Testis (tissue), 3 donors: ENCODE measurements around the gene HCFC1R1. TPM values are rescaled to one million over a fixed set of nuclear protein-coding genes. Genes with fewer than 3 reads are reported as not detected.

Experiments used
- DNase-seq: peaks from one replicate; pipeline ENCODE4 v3.0.0-alpha.2; 2019
- H3K27ac ChIP-seq, 2 donors: fragments of 200-600 bp; sonication (generic); one replicate each; pipeline ENCODE4 v1.5.1; 2019
- H3K27me3 ChIP-seq: fragments of 200-600 bp; sonication (generic); one replicate; pipeline ENCODE4 v1.5.1; 2019
- H3K36me3 ChIP-seq: fragments of 200-600 bp; sonication (generic); one replicate; pipeline ENCODE4 v1.5.1; 2017; ENCODE audit warnings: low read depth; ENCODE audit errors: missing control alignments
- H3K4me1 ChIP-seq: fragments of 200-600 bp; sonication (generic); one replicate; pipeline ENCODE4 v1.5.1; 2019
- H3K4me3 ChIP-seq, 2 donors: fragments of 200-600 bp; sonication (generic); one replicate each; pipeline ENCODE4 v1.5.1; 2017 to 2019
- H3K9me3 ChIP-seq: fragments of 200-600 bp; sonication (generic); one replicate; pipeline ENCODE4 v1.5.1; 2017
- CTCF ChIP-seq, 3 experiments: fragments of 450-650 bp in 2 of 3; fragments of 200-600 bp in 1 of 3; sonication (generic) in 1 of 3; IDR thresholded peaks; one replicate each; pipeline ENCODE4 v1.5.1; 2016 to 2019; ENCODE audit warnings: antibody characterized with exemption in 3 of 3, mild to moderate bottlenecking in 2 of 3, moderate library complexity in 1 of 3
- POLR2A ChIP-seq: fragments of 450-650 bp; IDR thresholded peaks from one replicate; pipeline ENCODE4 v1.6.1; 2017; ENCODE audit warnings: antibody characterized with exemption, mild to moderate bottlenecking, moderate library complexity
- WGBS, 2 donors: methylation state at CpG; one replicate each; pipeline ENCODE4 v1.1.5; 2018; 5-methylcytosine and 5-hydroxymethylcytosine counted together
- intact Hi-C: fragments of 100-400 bp; cut with DNase I; formaldehyde crosslinking; loops from one replicate; pipeline ENCODE4 v1.15.1; 2023; ENCODE audit warnings: low total_unique reads
- polyA plus RNA-seq: library from polyadenylated mRNA; stranded (reverse); fragments of 350-450 nt; fragmentation: Illumina TruSeq; extraction: RNeasy Lipid Tissue Mini Kit (QIAGEN cat#74804); gene quantifications from one replicate; pipeline ENCODE4 v1.2.3, GENCODE V29; 2014; ENCODE audit warnings: low read depth, low replicate concordance; ENCODE audit not compliant: insufficient read depth
- total RNA-seq, 2 donors: library from RNA; depleted of rRNA; stranded (reverse); fragments of >200 nt; gene quantifications; one replicate each; pipeline ENCODE4 v1.2.3, GENCODE V29; 2016

HCFC1R1 gene
- total and polyA plus RNA-seq, 3 donors from 2014 or later = 30.2 to 94.5 (median 39.4) TPM

GRCh38 chr16:3017794-3018506 lies 5.8 kb downstream of the HCFC1R1 start, which contains the start of gene CLDN6:
TSS of gene CLDN6 (minus strand) at chr16:3018183. CDS start at chr16:3016021, 2,162 bp downstream.
- no peak within 1 kb of the TSS for H3K27ac ChIP-seq
- no peak for TF ChIP-seq POLR2A
- peak in 1 of 3 experiments; percentile 11 for TF ChIP-seq CTCF (IDR thresholded peaks at IDR 0.05)
- peaks cover 28% of the 10 kb centered on the region for H3K4me1 ChIP-seq
- 5 to 10% methylated on average over 10 to 45 of the region's 52 CpGs for WGBS, 2 donors
- no peaks in the 10 kb centered on the region for H3K36me3 ChIP-seq
- intact Hi-C loops = no loop called here
- DNase-seq = no peak
- H3K27me3 ChIP-seq = no peaks in the 10 kb centered on the region
- no peaks in the 10 kb centered on the region for H3K9me3 ChIP-seq
- peak within 1 kb of the TSS; percentile 9 to 43 for H3K4me3 ChIP-seq

- WGBS, 2 donors = 46 to 58% methylated on average over 8 to 20 of the region's 20 CpGs
- no peaks in the 10 kb centered on the region for H3K27me3 ChIP-seq
- no peak for TF ChIP-seq CTCF (IDR thresholded peaks at IDR 0.05)
- TF ChIP-seq POLR2A = no peak
Observed at GRCh38 chr16:3017344-3017743, 6.4 kb downstream of the HCFC1R1 start.

GRCh38 chr16:3015865-3016521 lies 7.7 kb downstream of the HCFC1R1 start:
- Histone ChIP-seq H3K27ac (no peak overlapping the region), H3K27me3 (no peaks in the 10 kb centered on the region), H3K36me3 (no peaks in the 10 kb centered on the region), H3K9me3 (no peaks in the 10 kb centered on the region), H3K4me3 (no peak overlapping the region), H3K4me1 (peaks cover 10% of the 10 kb centered on the region)
- intact Hi-C loops = no loop called here
- TF ChIP-seq POLR2A (no peak), CTCF (IDR thresholded peaks at IDR 0.05) (no peak)
- WGBS, 2 donors = 86 to 90% methylated on average over 12 to 13 of the region's 13 CpGs
- DNase-seq = no peak

More at GRCh38 chr16:3017344-3017743, 6.4 kb downstream of the HCFC1R1 start:
- intact Hi-C loops = no loop called here
- Histone ChIP-seq H3K36me3 (no peaks in the 10 kb centered on the region), H3K9me3 (no peaks in the 10 kb centered on the region), H3K4me1 (peaks cover 22% of the 10 kb centered on the region), H3K27ac (no peak overlapping the region), H3K4me3 (peak overlapping the region in 1 of 2 donors; percentile 43)
- DNase-seq = no peak

- 91 to 94% methylated on average over 6 of the region's 6 CpGs for WGBS, 2 donors
- no peak for DNase-seq
- Histone ChIP-seq H3K9me3 (no peaks in the 10 kb centered on the region), H3K36me3 (no peaks in the 10 kb centered on the region), H3K4me1 (peaks cover 7% of the 10 kb centered on the region), H3K27ac (no peak overlapping the region), H3K4me3 (no peak overlapping the region), H3K27me3 (no peaks in the 10 kb centered on the region)
- no peak for TF ChIP-seq POLR2A
- intact Hi-C loops = no loop called here
Observed at GRCh38 chr16:3014971-3015370, 8.8 kb downstream of the HCFC1R1 start.

GRCh38 chr16:3013998-3014690 lies 9.6 kb downstream of the HCFC1R1 start:
- DNase-seq = no peak
- 50 to 57% methylated on average over 9 to 12 of the region's 12 CpGs for WGBS, 2 donors
- intact Hi-C loops = no loop called here
- TF ChIP-seq CTCF (IDR thresholded peaks at IDR 0.05) = no peak
- TF ChIP-seq POLR2A = no peak
- no peak overlapping the region for H3K4me3 ChIP-seq
- H3K9me3 ChIP-seq = no peaks in the 10 kb centered on the region
- no peaks in the 10 kb centered on the region for H3K36me3 ChIP-seq
- no peaks in the 10 kb centered on the region for H3K27me3 ChIP-seq
- no peaks in the 10 kb centered on the region for H3K4me1 ChIP-seq
- H3K27ac ChIP-seq = no peak overlapping the region
